Mesenchymal stem cell (in vitro differentiated cells and primary cell): ENCODE data around the gene CCDC85B.

Experiments
- DNase-seq: peaks from one replicate; pipeline ENCODE4 v3.0.0-alpha.2; 2013
- H2AFZ ChIP-seq: one replicate; pipeline ENCODE4 v1.6.1; 2013; ENCODE audit warnings: low read depth, mild to moderate bottlenecking, control low read depth, inconsistent platforms, low read length, moderate library complexity
- H2AK5ac ChIP-seq: 2 replicates; pipeline ENCODE4 v1.6.1; 2013; ENCODE audit warnings: low read length, moderate library complexity, mild to moderate bottlenecking, inconsistent platforms; ENCODE audit not compliant: severe bottlenecking
- H2BK120ac ChIP-seq: one replicate; pipeline ENCODE4 v1.6.1; 2013; ENCODE audit warnings: low read depth, mild to moderate bottlenecking, inconsistent platforms, low read length, moderate library complexity
- H2BK12ac ChIP-seq, 2 experiments: one replicate each; pipeline ENCODE4 v1.6.1; 2013; ENCODE audit warnings: inconsistent platforms in 2 of 2, low read length in 2 of 2, mild to moderate bottlenecking in 2 of 2, moderate library complexity in 2 of 2, control low read depth in 1 of 2
- H2BK15ac ChIP-seq: one replicate; pipeline ENCODE4 v1.6.1; 2013; ENCODE audit warnings: mild to moderate bottlenecking, low read depth, inconsistent platforms; ENCODE audit not compliant: poor library complexity, severe bottlenecking
- H2BK5ac ChIP-seq: 2 replicates; pipeline ENCODE4 v1.6.1; 2013; ENCODE audit warnings: low read depth, mild to moderate bottlenecking, low read length, control low read depth, inconsistent platforms; ENCODE audit not compliant: poor library complexity, severe bottlenecking
- H3K14ac ChIP-seq, 2 experiments: one replicate each; pipeline ENCODE4 v1.6.1; 2013; ENCODE audit warnings: inconsistent platforms in 2 of 2, low read length in 2 of 2, control low read depth in 1 of 2, mild to moderate bottlenecking in 1 of 2, moderate library complexity in 1 of 2
- H3K18ac ChIP-seq, 2 experiments: one replicate each; pipeline ENCODE4 v1.6.1; 2013; ENCODE audit warnings: inconsistent platforms in 2 of 2, low read length in 2 of 2, control low read depth in 1 of 2, low read depth in 1 of 2, mild to moderate bottlenecking in 1 of 2
- H3K23ac ChIP-seq, 2 experiments: one replicate each; pipeline ENCODE4 v1.6.1; 2013; ENCODE audit warnings: inconsistent platforms in 2 of 2, low read length in 2 of 2, mild to moderate bottlenecking in 2 of 2, moderate library complexity in 2 of 2, control low read depth in 1 of 2
- H3K27ac ChIP-seq: 2 replicates; pipeline ENCODE4 v1.5.1; 2013; ENCODE audit warnings: mild to moderate bottlenecking, moderate library complexity, low read length, control low read depth, inconsistent platforms; ENCODE audit not compliant: poor library complexity, severe bottlenecking
- H3K27me3 ChIP-seq, 2 experiments: 2 replicates each; pipeline versions ENCODE4 v1.6.1 to v1.7.0; 2013; ENCODE audit warnings: low read length in 2 of 2, mild to moderate bottlenecking in 2 of 2, moderate library complexity in 2 of 2, control low read depth in 1 of 2, inconsistent platforms in 1 of 2; ENCODE audit not compliant: control insufficient read depth in 1 of 2, insufficient read depth in 1 of 2
- H3K36me3 ChIP-seq, 2 experiments: 2 replicates each; pipeline versions ENCODE4 v1.6.1 to v1.7.0; 2013; ENCODE audit warnings: low read length in 2 of 2, control low read depth in 1 of 2, inconsistent platforms in 1 of 2, low read depth in 1 of 2, mild to moderate bottlenecking in 1 of 2; ENCODE audit not compliant: insufficient read depth in 2 of 2, control insufficient read depth in 1 of 2
- H3K4ac ChIP-seq, 2 experiments: one replicate each; pipeline ENCODE4 v1.6.1; 2013; ENCODE audit warnings: inconsistent platforms in 2 of 2, low read length in 2 of 2, mild to moderate bottlenecking in 2 of 2, moderate library complexity in 2 of 2, control low read depth in 1 of 2, low read depth in 1 of 2
- H3K4me1 ChIP-seq: 2 replicates; pipeline ENCODE4 v1.6.1; 2013; ENCODE audit warnings: low read depth, low read length, control low read depth; ENCODE audit not compliant: control insufficient read depth, insufficient read depth
- H3K4me2 ChIP-seq: 2 replicates; pipeline ENCODE4 v1.6.1; 2013; ENCODE audit warnings: low read length, mild to moderate bottlenecking, inconsistent platforms; ENCODE audit not compliant: poor library complexity, severe bottlenecking
- H3K4me3 ChIP-seq, 2 experiments: 2 replicates each; pipeline versions ENCODE4 v1.5.1 to v1.7.0; 2013; ENCODE audit warnings: low read length in 2 of 2, mild to moderate bottlenecking in 2 of 2, control low read depth in 1 of 2, low read depth in 1 of 2; ENCODE audit not compliant: insufficient read depth in 1 of 2
- H3K79me1 ChIP-seq: replicated peaks from 2 replicates; pipeline ENCODE4 v1.6.1; 2013; ENCODE audit warnings: mild to moderate bottlenecking, control low read depth, low read length, inconsistent platforms; ENCODE audit not compliant: poor library complexity, severe bottlenecking
- H3K9ac ChIP-seq: 2 replicates; pipeline ENCODE4 v1.7.0; 2013; ENCODE audit warnings: mild to moderate bottlenecking, low read length, moderate library complexity
- H3K9me3 ChIP-seq: 2 replicates; pipeline ENCODE4 v1.7.0; 2013; ENCODE audit warnings: mild to moderate bottlenecking, low read length; ENCODE audit not compliant: control insufficient read depth
- H4K8ac ChIP-seq: one replicate; pipeline ENCODE4 v1.6.1; 2013; ENCODE audit warnings: inconsistent platforms, mild to moderate bottlenecking, low read length, moderate library complexity
- H4K91ac ChIP-seq: one replicate; pipeline ENCODE4 v1.6.1; 2013; ENCODE audit warnings: mild to moderate bottlenecking, low read length, inconsistent platforms
- WGBS: methylation state at CpG from one replicate; pipeline ENCODE4 v1.1.7; 2013; ENCODE audit warnings: mixed read lengths; 5-methylcytosine and 5-hydroxymethylcytosine counted together

CCDC85B gene

DNA sequence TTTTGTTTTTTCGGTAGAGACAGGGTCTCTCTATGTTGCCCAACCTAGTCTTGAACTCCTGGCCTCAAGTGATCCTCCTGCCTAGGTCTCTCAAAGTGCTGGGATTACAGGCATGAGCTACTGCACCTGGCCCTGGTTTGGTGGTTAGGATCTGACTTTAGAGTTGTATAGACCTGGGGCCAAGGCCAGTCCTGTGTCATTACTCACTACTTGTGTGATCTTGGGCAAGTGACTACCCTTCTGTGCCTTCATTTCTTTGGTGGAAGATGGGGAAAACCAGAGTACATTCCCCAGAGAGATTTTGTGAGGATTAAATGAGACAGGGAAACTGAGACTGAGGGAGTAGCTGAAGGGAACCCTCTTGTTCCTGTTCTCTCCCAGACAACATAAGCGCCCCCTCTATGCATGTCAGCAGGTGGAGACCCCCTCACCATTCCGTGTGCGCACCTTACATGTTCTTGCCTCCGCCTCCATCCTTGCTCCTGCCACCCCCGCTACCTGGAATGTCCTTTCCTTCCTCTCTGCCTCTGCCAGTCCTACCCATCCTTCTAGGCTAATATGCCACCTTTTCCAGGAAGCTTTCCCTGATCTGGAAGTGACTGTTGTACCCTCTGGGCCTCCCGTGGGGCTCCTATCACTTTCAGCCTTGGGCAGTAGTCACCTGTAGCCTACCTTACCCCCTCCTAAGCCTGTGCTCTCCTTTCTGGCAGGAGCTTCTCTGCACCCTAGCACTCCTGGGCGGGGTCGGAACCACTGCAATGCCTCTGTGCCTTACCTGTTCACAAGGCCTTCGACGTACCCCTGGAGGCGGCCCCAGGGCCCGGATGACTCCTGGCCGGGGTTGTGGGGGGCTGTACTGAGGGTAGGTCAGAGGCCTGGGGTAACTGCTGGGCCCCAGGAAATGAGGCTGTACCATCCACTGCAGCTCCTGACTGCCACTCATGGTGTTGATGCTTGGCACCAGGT lies 5.8 kb downstream of the CCDC85B start:
- Histone ChIP-seq H3K4ac (peak overlapping the region in 1 of 2 experiments; percentile 26), H2BK15ac (no peak overlapping the region), H3K18ac (peak overlapping the region in 1 of 2 experiments; percentile 29), H2BK120ac (no peak overlapping the region), H3K4me3 (peak overlapping the region in 1 of 2 experiments; percentile 98), H3K79me1 (peaks cover under 1% of the 10 kb centered on the region), H2BK5ac (no peak overlapping the region), H4K91ac (no peak overlapping the region), H3K23ac (peak overlapping the region in 1 of 2 experiments; percentile 95), H3K9ac (peak overlapping the region; percentile 100), H4K8ac (no peak overlapping the region), H3K4me1 (peaks cover 43% of the 10 kb centered on the region), H2AK5ac (peak overlapping the region; percentile 43), H2AFZ (no peak overlapping the region), H3K9me3 (no peaks in the 10 kb centered on the region), H3K27ac (peak overlapping the region; percentile 11), H3K14ac (peak overlapping the region in 1 of 2 experiments; percentile 64), H3K27me3 (no peaks in the 10 kb centered on the region), H3K36me3 (peaks cover 48 to 57% of the 10 kb centered on the region in 2 experiments), H3K4me2 (peak overlapping the region; percentile 18), H2BK12ac (peak overlapping the region in 1 of 2 experiments; percentile 20)
- 93% methylated on average over 14 of the region's 14 CpGs for WGBS
- no peak for DNase-seq

DNA sequence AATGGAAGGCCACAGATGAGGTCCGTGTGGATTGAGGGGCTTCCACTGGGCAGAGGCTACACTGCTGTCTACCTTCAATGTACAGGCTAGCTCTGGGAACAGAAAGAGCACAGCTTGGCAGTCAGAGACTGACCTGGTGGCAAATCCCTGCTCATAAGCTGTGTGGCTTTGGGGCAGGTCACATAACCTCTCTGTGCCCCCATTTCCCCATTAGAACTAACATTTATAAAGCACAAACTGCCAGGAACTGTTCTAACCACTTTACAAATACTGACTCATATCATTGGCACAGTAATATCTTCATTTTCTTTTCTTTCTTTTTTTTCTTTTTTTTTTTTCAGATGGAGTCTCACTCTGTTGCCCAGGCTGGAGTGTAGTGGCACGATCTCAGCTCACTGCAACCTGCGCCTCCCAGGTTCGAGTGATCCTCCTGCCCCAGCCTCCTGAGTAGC lies 6.6 kb downstream of the CCDC85B start:
- Histone ChIP-seq H3K4ac (no peak overlapping the region), H2AFZ (no peak overlapping the region), H3K4me2 (peak overlapping the region; percentile 46), H2BK120ac (no peak overlapping the region), H3K36me3 (peaks cover 42 to 54% of the 10 kb centered on the region in 2 experiments), H2BK15ac (no peak overlapping the region), H3K18ac (no peak overlapping the region), H2AK5ac (peak overlapping the region; percentile 43), H2BK12ac (peak overlapping the region in 1 of 2 experiments; percentile 20), H3K4me1 (peaks cover 41% of the 10 kb centered on the region), H2BK5ac (no peak overlapping the region), H3K23ac (peak overlapping the region in 1 of 2 experiments; percentile 95), H3K9me3 (no peaks in the 10 kb centered on the region), H3K14ac (no peak overlapping the region), H3K79me1 (peaks cover 2% of the 10 kb centered on the region), H4K8ac (peak overlapping the region; percentile 45), H3K27ac (peak overlapping the region; percentile 11), H3K27me3 (no peaks in the 10 kb centered on the region), H3K9ac (peak overlapping the region; percentile 100), H3K4me3 (peak overlapping the region in 1 of 2 experiments; percentile 98), H4K91ac (no peak overlapping the region)
- WGBS = 86% methylated on average over 4 of the region's 4 CpGs
- no peak for DNase-seq

DNA sequence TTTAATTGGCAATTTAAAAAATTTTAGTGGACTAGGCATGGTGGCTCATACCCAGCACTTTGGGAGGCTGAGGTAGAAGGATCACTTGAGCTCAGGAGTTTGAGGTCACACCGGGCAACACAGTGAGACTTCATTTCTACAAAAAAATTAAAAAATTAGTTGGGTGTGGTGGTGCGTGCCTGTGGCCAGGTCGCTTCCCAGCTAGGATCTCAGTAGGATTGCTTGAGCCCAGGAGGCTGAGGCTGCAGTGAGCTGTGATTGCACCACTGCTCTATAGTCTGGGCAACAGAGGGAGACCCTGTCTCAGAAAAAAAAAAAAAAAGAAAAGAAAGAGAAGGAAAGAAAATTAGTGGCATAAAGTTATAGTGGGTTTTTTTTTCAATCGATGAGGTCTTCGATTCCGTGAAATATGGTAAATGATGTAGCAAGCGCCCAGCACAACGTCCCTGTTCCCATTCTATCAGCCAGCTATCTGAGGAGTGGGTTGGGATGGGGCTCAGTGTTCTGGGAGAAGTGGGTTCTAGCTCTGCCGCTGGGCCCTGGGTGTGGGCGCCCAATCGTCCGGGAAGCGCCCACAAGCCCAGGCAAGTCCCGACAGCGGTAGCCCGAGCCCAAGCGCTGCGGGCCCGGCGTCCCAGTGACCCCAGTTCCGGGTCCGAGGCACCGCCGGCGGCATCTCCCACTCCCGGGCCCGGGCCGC lies 8.3 kb downstream of the CCDC85B start:
- 8% methylated on average over 23 of the region's 28 CpGs for WGBS

More for the DNA sequence above, 8.3 kb downstream of the CCDC85B start:
- H3K79me1 ChIP-seq = peaks cover 2% of the 10 kb centered on the region
- DNase-seq = no peak
- H2BK15ac ChIP-seq = peak overlapping the region; percentile 70
- H3K4ac ChIP-seq = peak overlapping the region; percentile 80
- H2BK12ac ChIP-seq = peak overlapping the region; percentile 28 to 80
- no peaks in the 10 kb centered on the region for H3K9me3 ChIP-seq
- peak overlapping the region; percentile 64 for H2BK120ac ChIP-seq
- H2AFZ ChIP-seq = no peak overlapping the region
- no peaks in the 10 kb centered on the region for H3K27me3 ChIP-seq
- H2AK5ac ChIP-seq = peak overlapping the region; percentile 11
- peak overlapping the region in 1 of 2 experiments; percentile 1 for H3K14ac ChIP-seq
- H3K36me3 ChIP-seq = peaks cover 29 to 38% of the 10 kb centered on the region in 2 experiments
- H4K8ac ChIP-seq = peak overlapping the region; percentile 92
- peaks cover 44% of the 10 kb centered on the region for H3K4me1 ChIP-seq
- H2BK5ac ChIP-seq = peak overlapping the region; percentile 95
- H4K91ac ChIP-seq = peak overlapping the region; percentile 83
- H3K18ac ChIP-seq = peak overlapping the region; percentile 78 to 95
- peak overlapping the region; percentile 100 for H3K9ac ChIP-seq
- peak overlapping the region; percentile 90 for H3K27ac ChIP-seq
- peak overlapping the region; percentile 80 to 98 for H3K4me3 ChIP-seq
- no peak overlapping the region for H3K23ac ChIP-seq
- peak overlapping the region; percentile 92 for H3K4me2 ChIP-seq
